SK-N-DZ (cell line): ENCODE data around the gene HDGFL3.

Source experiments
- DNase-seq: peaks from one replicate; pipeline ENCODE4 v3.0.0-alpha.2; 2015; ENCODE audit warnings: low spot score

The HDGFL3 gene

GRCh38 chr15:83127547-83128150, 80.0 kb downstream of the HDGFL3 start:
- no peak for DNase-seq

DNA sequence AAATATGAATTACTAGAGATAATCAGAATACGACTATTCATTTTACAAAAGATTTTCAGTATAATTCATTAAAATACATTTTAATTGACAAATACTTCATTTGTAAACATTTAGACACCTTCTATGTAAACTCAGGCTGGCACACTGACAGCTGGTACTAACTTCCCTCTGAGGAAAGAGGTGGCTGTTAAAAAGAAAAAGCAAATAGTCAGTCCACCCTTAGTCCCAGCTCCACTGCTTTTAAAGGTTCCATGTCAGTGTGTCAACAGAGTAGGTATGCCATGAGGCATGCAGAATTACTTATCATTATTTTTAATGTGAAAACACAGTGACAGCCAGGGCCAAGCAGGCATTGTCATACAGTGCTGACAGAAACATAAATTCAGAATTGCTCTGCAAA, 84.1 kb downstream of the HDGFL3 start:
- no peak for DNase-seq

- no peak for DNase-seq
Measured at GRCh38 chr15:83119968-83120581, 87.5 kb downstream of the HDGFL3 start.

DNA sequence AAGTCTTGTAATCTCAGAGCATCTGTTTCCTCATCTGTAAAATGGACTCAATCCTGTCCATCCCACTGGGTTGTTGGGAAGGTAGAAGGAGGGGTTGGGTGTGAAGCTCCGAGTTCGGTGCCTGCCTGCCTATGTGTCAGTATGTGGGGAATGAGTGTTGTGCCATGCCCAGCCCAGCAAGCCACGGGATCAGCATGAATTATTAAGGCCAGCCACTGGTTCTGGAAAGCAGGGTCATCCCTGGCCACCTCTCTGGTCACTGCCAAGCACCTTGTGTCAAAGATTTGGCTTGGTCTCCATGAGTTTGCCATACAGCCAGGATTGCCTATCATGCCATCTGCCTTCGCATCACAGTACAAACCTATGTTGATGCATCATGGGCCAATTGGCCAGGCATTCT, 88.7 kb downstream of the HDGFL3 start:
- DNase-seq: no peak

GRCh38 chr15:83118291-83118827, 89.3 kb downstream of the HDGFL3 start:
- DNase-seq: peak; percentile 72

DNA sequence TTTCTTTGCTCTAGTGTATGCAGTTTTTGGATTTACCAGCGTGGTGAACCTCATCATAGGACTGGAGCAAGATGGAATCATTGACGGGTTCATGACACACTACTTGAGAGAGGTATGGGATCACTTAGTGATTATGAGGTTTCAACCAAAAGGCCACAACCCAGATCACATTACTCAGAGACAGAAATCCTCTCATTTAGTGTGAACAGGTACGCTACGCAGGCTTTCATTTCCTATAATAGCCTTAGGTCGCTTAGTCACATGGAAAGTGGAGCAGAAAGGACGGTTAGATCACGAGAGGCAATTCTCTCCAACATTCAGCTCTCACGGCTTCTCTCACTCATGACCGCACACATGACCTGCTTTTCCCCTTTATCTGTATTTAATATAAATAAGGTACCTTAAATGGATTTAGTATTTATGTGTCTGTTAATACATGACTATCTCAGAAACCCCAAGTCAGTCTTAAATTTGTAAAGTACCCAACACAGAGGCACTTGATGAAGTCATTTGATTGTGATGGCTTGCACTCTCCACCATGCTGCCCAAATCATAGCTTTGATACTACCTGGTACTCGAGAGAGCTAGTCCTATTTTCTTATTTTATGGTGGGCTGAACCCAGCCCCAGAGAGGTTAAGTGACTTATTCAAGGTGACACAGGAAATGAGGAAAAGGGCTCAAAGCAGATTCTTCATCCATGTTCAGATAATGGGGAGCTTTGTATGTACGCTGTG, 91.6 kb downstream of the HDGFL3 start:
- no peak for DNase-seq

- no peak for DNase-seq
Measured at GRCh38 chr15:83115410-83115809, 92.2 kb downstream of the HDGFL3 start.

- DNase-seq: no peak
Measured at GRCh38 chr15:83114856-83115255, 92.8 kb downstream of the HDGFL3 start.

DNA sequence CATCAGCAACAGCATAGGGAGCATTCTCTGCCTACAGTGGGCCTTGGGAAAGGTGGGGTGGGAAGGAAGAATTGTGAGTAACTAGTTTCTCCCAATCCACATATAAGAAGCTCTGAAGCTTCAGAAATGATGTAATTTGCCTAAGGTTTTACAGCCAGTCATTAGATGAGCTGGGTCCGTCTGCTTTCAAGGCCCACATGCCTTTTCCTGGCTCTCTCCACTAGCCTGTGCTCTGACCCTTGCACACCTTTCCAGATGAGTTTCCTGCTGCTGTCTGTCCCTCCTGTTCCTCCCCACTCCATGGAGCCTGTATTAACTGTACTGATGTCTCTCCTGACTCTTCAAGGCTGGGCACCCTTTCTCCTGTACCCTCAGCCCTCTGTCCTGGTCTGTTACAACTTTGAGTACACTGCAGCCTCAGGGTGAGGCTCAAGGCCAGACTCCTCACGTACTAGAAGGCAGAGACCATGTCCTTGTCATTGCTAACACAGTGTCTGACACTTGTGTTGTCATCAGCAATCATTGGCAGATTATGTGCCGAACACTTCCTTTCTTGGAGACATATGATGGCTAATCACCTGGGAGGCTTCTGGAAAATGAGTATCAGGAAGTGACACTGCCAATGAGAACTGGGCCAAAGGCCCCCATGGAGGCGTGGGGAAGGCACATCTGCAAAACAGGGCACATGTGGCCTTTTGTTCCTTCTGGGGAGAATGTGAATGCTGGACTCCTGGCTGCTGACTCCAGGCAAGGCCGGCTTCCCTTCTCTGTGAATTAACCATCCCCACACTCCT, 93.5 kb downstream of the HDGFL3 start:
- no peak for DNase-seq

GRCh38 chr15:83112956-83113299, 94.7 kb downstream of the HDGFL3 start:
- DNase-seq: no peak

GRCh38 chr15:83112233-83112955, 95.2 kb downstream of the HDGFL3 start:
- no peak for DNase-seq

DNA sequence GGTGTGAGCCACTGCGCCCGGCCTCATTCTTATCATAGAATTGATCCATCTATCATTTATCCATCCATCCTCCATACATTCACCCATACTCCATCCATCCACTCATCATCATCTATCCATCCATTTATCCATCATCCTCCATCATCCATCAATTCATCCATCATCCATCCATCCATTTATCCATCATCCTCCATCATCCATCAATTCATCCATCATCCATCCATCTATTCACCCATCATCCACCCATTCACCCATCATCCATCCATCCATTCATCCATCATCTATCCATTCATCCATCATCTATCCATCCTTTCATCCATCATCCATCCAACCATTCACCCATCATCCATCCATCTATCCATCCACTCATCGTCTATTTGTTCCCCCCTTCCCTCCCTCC, 96.5 kb downstream of the HDGFL3 start:
- no peak for DNase-seq

DNA sequence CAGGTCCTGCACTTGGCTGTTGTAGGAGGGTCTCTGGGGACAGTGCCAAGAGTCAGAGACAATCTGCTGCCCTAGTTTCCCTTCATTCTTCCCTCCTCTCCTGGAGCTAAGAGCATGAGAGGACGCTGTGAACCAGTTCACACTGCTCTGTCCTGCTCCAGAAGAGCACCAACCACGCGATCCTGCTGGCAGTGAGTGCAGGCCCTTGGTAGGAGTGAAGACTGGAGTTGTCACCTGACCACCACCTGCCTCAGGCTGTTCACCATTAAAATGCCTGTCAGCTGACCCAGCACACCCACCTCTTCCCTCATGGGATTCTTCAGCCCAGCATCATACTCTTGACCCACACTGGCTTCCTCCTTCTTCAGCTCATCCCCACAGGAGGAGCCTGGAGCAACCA, 97.2 kb downstream of the HDGFL3 start:
- DNase-seq: no peak

DNA sequence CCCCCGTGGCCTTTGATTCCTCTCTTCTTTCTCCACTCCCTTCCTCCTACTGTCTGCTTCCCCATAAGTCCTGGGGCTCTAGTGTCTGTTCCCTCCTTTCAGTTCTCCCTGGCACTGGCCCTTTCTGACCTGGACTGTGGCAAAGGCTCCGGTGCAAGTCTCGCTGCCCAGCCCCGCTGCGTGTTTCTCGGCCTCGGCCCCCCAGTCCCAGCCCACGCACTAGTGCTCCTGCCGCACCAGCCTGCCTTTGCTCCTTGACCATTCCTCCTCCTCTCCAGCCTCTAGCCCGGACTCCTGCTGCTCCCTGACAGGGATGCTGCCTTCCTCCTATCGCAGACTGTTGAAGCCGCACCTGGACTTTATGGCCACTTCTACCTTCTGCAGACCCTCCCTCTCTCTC, 98.1 kb downstream of the HDGFL3 start:
- DNase-seq: no peak

GRCh38 chr15:83108266-83109219, 99.1 kb downstream of the HDGFL3 start:
- peak; percentile 24 for DNase-seq

DNA sequence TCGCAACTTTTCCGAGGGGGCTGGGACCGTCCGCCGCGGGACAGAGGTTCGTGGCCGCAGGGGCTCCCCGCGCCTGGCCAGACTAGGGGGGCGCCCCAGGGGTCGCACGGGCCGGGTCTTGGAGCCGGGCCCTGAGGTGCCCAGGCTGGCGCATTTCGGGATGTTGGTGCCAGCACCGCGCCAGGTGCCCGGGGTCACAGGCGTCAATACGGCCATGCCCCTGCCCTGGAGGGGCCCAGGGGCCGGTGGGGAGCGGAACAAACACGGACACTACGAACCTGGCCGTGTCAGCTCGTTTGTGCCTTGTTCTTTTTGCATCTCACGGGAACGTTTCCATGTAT, 99.8 kb downstream of the HDGFL3 start:
- DNase-seq: no peak

DNA sequence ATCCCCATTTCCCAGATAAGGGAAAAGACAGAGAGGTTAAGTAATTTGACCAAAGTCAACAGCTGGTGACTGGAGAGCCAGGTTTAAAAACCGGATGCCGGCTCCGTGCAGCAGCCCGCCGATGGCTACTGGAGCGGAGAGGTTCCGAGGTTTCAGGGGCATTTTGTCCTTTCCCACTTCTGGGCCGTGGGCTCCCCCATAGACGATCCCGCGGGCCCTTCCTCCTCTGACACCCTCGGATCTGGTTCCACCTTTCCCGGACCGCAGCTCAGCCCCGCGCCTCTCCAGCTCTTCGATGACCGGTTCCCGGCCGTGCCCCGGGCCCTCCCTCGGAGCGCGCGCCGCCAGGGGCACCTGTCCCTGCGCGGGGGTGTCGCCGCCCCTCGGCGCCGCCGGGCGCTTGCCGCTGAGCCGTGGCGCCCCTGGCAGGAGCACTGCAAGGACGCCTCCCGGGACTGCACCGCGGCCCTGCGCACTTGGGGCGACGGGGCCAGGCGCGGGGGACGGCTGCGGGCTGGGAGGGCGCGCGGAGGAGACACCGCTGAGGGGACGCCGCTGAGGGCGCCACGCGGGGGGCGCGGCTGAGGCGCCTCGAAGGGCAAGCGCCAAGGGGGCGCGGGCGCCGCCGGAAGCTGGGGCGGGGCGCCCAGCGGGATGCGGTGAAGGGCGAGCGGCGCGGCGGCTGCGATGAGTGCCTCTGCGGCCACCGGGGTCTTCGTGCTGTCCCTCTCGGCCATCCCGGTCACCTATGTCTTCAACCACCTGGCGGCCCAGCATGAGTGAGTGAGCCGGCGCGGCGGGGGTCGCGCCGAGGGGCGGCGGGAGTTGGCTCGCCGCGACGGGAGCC, 100.4 kb downstream of the HDGFL3 start, which contains the start of gene TM6SF1:
TM6SF1 (plus strand) TSS at position 652 of the 847 bp plus-strand sequence; CDS start at position 688, 36 bp downstream.
- DNase-seq: no peak

GRCh38 chr15:83105440-83105839, 102.2 kb downstream of the HDGFL3 start:
- DNase-seq: no peak

DNA sequence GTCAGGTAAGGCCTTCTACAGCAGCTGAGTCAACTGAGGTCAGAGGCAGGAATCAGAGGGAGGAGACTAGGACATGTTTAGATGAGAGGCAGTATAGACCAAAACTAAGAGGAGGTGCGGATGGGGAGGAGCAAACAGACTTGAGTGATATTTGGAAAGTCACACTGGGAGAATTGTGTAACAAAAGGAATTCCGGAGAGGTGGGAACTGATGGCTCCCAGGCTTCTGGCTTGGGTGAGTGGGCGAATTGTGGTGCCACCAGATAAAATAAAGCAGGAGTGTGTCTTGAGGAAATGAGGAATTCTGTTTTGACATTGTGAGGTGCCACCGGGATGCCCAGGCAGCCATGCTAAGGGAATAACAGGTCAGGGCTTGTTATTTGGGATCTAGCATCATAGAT, 103.5 kb downstream of the HDGFL3 start:
- no peak for DNase-seq
